K562 (cell line): ENCODE results near the gene IL13RA1. TPM values are rescaled to one million over a fixed set of nuclear protein-coding genes. Genes with fewer than 3 reads are reported as not detected.

Source experiments
- ATF1 ChIP-seq, 2 experiments: fragments of 450-650 bp in 1 of 2; IDR thresholded peaks; 2 replicates each; pipeline ENCODE4 v1.6.1; 2016; ENCODE audit warnings: missing compliant biosample characterization in 1 of 2, missing genetic modification characterization in 1 of 2
- BACH1 ChIP-seq: fragments of 200-800 bp; sonication (Bioruptor generic); IDR thresholded peaks from 2 replicates; pipeline ENCODE4 v1.6.1; 2016; ENCODE audit warnings: missing genetic modification characterization, missing compliant biosample characterization
- BCL6 ChIP-seq: fragments of 250-450 bp; sonication (Bioruptor Pico); IDR thresholded peaks from 2 replicates; pipeline ENCODE4 v1.4.0; 2020
- BRD4 ChIP-seq: fragments of 200-600 bp; sonication (generic); IDR thresholded peaks from 2 replicates; pipeline ENCODE4 v1.6.1; 2017; ENCODE audit warnings: inconsistent platforms
- BRF1 ChIP-seq: IDR thresholded peaks from 3 replicates; pipeline ENCODE4 v1.6.1; 2011; ENCODE audit warnings: borderline replicate concordance, mild to moderate bottlenecking; ENCODE audit not compliant: insufficient read length; ENCODE audit errors: extremely low read depth
- CTBP1 ChIP-seq: fragments of 450-650 bp; IDR thresholded peaks from 2 replicates; pipeline ENCODE4 v1.6.1; 2016; ENCODE audit warnings: borderline replicate concordance
- DLX4 ChIP-seq: fragments of 250-450 bp; sonication (Bioruptor Pico); IDR thresholded peaks from 2 replicates; pipeline ENCODE4 v1.6.1; 2021; ENCODE audit warnings: mild to moderate bottlenecking
- MBD2 ChIP-seq: sonication (generic); IDR thresholded peaks from 2 replicates; pipeline ENCODE4 v1.6.1; 2016; ENCODE audit warnings: low read depth, borderline replicate concordance
- MTF1 ChIP-seq: fragments of 250-450 bp; sonication (Bioruptor Pico); IDR thresholded peaks from 2 replicates; pipeline ENCODE4 v1.9.0; 2021; ENCODE audit warnings: moderate library complexity, mild to moderate bottlenecking, inconsistent platforms, borderline replicate concordance
- MYBL2 ChIP-seq, 2 experiments: fragments of 450-650 bp in 1 of 2; sonication (generic) in 1 of 2; formaldehyde crosslinking in 1 of 2; IDR thresholded peaks; 2 replicates each; pipeline versions ENCODE4 v1.6.1 to v1.8.1; 2017 to 2022; ENCODE audit warnings: borderline replicate concordance in 1 of 2, inconsistent platforms in 1 of 2, low read depth in 1 of 2, mild to moderate bottlenecking in 1 of 2, missing genetic modification reagents in 1 of 2, moderate library complexity in 1 of 2
- SRSF1 ChIP-seq: fragments of 200-400 bp; formaldehyde crosslinking; IDR thresholded peaks from 2 replicates; pipeline ENCODE4 v1.6.1; 2017; ENCODE audit warnings: mild to moderate bottlenecking, low read depth, low read length, moderate library complexity
- TBL1XR1 ChIP-seq, 2 experiments: IDR thresholded peaks; 2 replicates each; pipeline ENCODE4 v1.6.1; 2012; ENCODE audit warnings: improper control_type of control experiment in 2 of 2, low read length in 2 of 2, mild to moderate bottlenecking in 1 of 2
- TCF3 ChIP-seq: sonication (generic); formaldehyde crosslinking; IDR thresholded peaks from 2 replicates; pipeline ENCODE4 v1.4.0; 2020; ENCODE audit warnings: mild to moderate bottlenecking, missing genetic modification reagents
- TEAD2 ChIP-seq: fragments of 450-650 bp; IDR thresholded peaks from 2 replicates; pipeline ENCODE4 v1.6.1; 2016; ENCODE audit warnings: missing genetic modification characterization, control low read depth, missing compliant biosample characterization
- TEAD4 ChIP-seq, 2 experiments: sonication (generic) in 1 of 2; formaldehyde crosslinking in 1 of 2; IDR thresholded peaks; 2 replicates each; pipeline versions ENCODE4 v1.6.1 to v1.8.0; 2012 to 2022; ENCODE audit warnings: borderline replicate concordance in 1 of 2, inconsistent platforms in 1 of 2, low read length in 1 of 2, mild to moderate bottlenecking in 1 of 2, missing genetic modification reagents in 1 of 2
- THAP7 ChIP-seq: fragments of 250-450 bp; sonication (Bioruptor Pico); IDR thresholded peaks from 2 replicates; pipeline ENCODE4 v1.5.0; 2021
- THRB ChIP-seq: fragments of 450-650 bp; formaldehyde crosslinking; conservative IDR thresholded peaks from 2 replicates; pipeline ENCODE4 v1.4.0; 2022; ENCODE audit warnings: mild to moderate bottlenecking, missing genetic modification characterization
- ZBTB5 ChIP-seq: fragments of 450-650 bp; IDR thresholded peaks from 2 replicates; pipeline ENCODE4 v1.6.1; 2017; ENCODE audit warnings: antibody characterized with exemption
- ZC3H11A ChIP-seq: IDR thresholded peaks from 2 replicates; pipeline ENCODE4 v1.6.1; 2012; ENCODE audit warnings: low read depth, low read length, improper control_type of control experiment
- ZNF232 ChIP-seq: sonication (generic); formaldehyde crosslinking; IDR thresholded peaks from 2 replicates; pipeline ENCODE4 v1.8.0; 2022; ENCODE audit warnings: mild to moderate bottlenecking, missing genetic modification reagents
- ZNF449 ChIP-seq: fragments of 250-450 bp; sonication (Bioruptor Pico); IDR thresholded peaks from 2 replicates; pipeline ENCODE4 v1.8.0; 2022; ENCODE audit warnings: moderate library complexity, mild to moderate bottlenecking, inconsistent platforms
- ZNF75A ChIP-seq: fragments of 450-650 bp; formaldehyde crosslinking; IDR thresholded peaks from 2 replicates; pipeline ENCODE4 v1.4.0; 2020; ENCODE audit warnings: mild to moderate bottlenecking
- polyA plus RNA-seq, 8 experiments: library from polyadenylated mRNA; depleted of rRNA in 4 of 8; stranded (reverse) in 5 of 8; unstranded in 3 of 8; fragments of >200 nt; fragmentation: Nextera tagmentation in 2 of 8; fragmentation: Illumina TruSeq in 1 of 8; extraction: Ambion mirVana in 2 of 8; extraction: Trizol in 1 of 8; gene quantifications; 2 replicates each; pipeline versions ENCODE4 v1.2.1 to v1.2.3, GENCODE V29; 2011 to 2014; ENCODE audit warnings: inconsistent platforms in 1 of 8, missing spikeins in 1 of 8
- total RNA-seq, 7 experiments: library from RNA; depleted of rRNA in 6 of 7; stranded (reverse); fragments of >200 nt in 6 of 7; fragmentation: Illumina TruSeq in 2 of 7; extraction: Trizol in 2 of 7; gene quantifications; 2 replicates each; pipeline versions ENCODE4 v1.2.1 to v1.2.3, GENCODE V29; 2011 to 2021; ENCODE audit warnings: low replicate concordance in 1 of 7

IL13RA1 gene
- total and polyA plus RNA-seq, 9 of the 15 experiments (the other 6 are each of a cell fraction or from before 2014, with no cell fraction given), result 2.9 to 22.9 (median 12.2) TPM

- no peak for TF ChIP-seq THAP7 (CRISPR knock-in tag)
- TF ChIP-seq TBL1XR1 (IDR thresholded peaks at IDR 0.05; ENCODE audit: low read length in 2 of 2), result peak in 1 of 2 experiments; percentile 14; a peak in 1 of 4 replicates
- TF ChIP-seq BCL6 (CRISPR knock-in tag), result no peak
- TF ChIP-seq ATF1 (CRISPR knock-in tag; IDR thresholded peaks at IDR 0.05), result no peak
- peak; percentile 44; the same call in 1 of the 2 replicates for TF ChIP-seq ATF1 (tag; IDR thresholded peaks at IDR 0.05)
- TF ChIP-seq BRF1, result no peak
- TF ChIP-seq SRSF1, result no peak
- no peak for TF ChIP-seq BRD4
- TF ChIP-seq THRB, result no peak
- TF ChIP-seq MTF1 (CRISPR knock-in tag), result no peak
- no peak for TF ChIP-seq MBD2
- TF ChIP-seq CTBP1, result peak; percentile 48
- no peak for TF ChIP-seq BACH1
- TF ChIP-seq ZNF75A (CRISPR knock-in tag), result no peak
- TF ChIP-seq DLX4, result no peak
- TF ChIP-seq TCF3 (CRISPR knock-in tag), result no peak; the same call in 1 of the 2 replicates
- no peak for TF ChIP-seq ZBTB5
- TF ChIP-seq ZC3H11A, result no peak
- no peak for TF ChIP-seq ZNF449
- TF ChIP-seq ZNF232 (CRISPR knock-in tag), result no peak
- TF ChIP-seq TEAD4 (IDR thresholded peaks at IDR 0.05; ENCODE audit: low read length), result no peak
- TF ChIP-seq TEAD4 (CRISPR knock-in tag; IDR thresholded peaks at IDR 0.05; ENCODE audit: borderline replicate concordance), result no peak
- TF ChIP-seq MYBL2 (IDR thresholded peaks at IDR 0.05; ENCODE audit: low read depth), result no peak
- no peak for TF ChIP-seq MYBL2 (CRISPR knock-in tag; IDR thresholded peaks at IDR 0.05; ENCODE audit: borderline replicate concordance)
- TF ChIP-seq TEAD2 (tag), result no peak
Observed at GRCh38 chrX:118726887-118727685, at the start of gene IL13RA1 (continued).
